ENCODE data around the gene FARP2.

DNA sequence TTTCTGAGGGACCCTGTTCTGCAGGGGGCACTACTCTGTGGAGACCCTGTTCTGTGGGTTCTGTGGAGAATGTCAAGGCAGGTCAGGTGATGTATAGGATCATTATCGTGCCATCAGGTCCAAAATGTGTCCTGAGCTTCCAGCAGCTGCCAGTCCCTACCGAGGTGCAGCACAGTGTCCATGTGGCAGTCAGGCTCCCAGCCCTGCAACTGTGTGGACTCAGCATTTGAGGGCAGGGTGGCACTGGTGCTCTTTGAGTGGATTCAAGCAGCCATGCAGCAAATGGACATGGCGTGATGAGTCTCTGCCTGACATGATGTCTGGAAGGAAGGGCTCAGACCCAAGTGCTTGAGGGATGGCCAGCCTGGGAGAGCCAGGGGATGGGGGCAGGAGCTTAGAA, 117.3 kb downstream of the FARP2 start:
- TF ChIP-seq CTCF (IDR thresholded peaks at IDR 0.05) (no peak), ZFX (IDR thresholded peaks at IDR 0.05; ENCODE audit: borderline replicate concordance) (no peak)
